GM10266 (cell line): Measurements from ENCODE around the gene ZNRF2.
"Not testable (repeated sequence)": the region's sequence is repeated elsewhere in the genome, so short reads cannot be mapped to it uniquely, and the experiment has no call there.

Source experiments
- DNase-seq: peaks from one replicate; pipeline ENCODE4 v3.0.0; 2012; ENCODE audit errors: extremely low spot score
- CTCF ChIP-seq: IDR thresholded peaks from 2 replicates; pipeline ENCODE4 v1.5.1; 2012; ENCODE audit warnings: mild to moderate bottlenecking, low read depth; ENCODE audit not compliant: control insufficient read depth, insufficient read depth; ENCODE audit errors: missing control alignments

Gene ZNRF2

DNA sequence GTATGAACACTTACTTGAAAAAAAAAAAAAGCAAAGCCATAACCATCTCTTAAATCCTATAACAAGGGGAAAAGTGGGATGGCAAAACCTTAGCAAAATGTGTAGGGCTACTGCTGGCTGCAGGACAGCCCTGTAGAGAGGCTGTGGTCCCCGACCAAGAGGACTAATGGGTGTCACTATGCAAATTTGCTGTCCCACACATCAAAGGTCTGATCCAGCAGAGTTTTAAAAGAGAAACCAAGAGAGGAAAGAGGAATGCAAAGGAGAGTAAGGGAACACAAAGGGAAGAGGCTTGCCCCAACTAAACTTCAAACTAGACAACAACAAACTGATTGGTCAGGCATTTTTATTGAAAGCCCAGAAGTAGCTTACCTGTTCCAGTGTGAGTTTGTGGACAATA lies 3.1 kb upstream of the ZNRF2 start:
- no peak for DNase-seq
- no peak for TF ChIP-seq CTCF

GRCh38 chr7:30281791-30282190 lies 2.6 kb upstream of the ZNRF2 start:
- no peak for DNase-seq
- no peak for TF ChIP-seq CTCF

DNA sequence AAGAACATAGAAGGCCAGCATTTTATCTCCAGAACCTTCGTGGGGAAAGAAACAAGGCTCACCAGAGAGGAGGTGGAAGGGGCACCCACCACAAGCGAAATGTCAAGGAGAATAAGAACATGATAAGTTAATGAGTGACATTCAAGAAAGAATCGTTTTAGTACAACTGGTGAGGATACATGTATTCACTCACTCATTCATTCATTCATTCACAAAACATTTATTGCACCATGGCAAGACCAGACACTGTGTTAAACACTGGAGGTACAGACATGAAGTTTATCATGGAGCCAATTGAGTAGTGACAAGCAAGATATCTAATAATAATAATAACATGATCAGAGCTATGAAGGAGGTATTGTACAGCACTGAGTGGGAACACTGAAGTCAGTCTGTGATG lies 1.7 kb upstream of the ZNRF2 start:
- no peak for TF ChIP-seq CTCF
- no peak for DNase-seq

GRCh38 chr7:30285067-30285535 lies 704 bp downstream of the ZNRF2 start:
- TF ChIP-seq CTCF = no peak
- DNase-seq = peak; percentile 46

DNA sequence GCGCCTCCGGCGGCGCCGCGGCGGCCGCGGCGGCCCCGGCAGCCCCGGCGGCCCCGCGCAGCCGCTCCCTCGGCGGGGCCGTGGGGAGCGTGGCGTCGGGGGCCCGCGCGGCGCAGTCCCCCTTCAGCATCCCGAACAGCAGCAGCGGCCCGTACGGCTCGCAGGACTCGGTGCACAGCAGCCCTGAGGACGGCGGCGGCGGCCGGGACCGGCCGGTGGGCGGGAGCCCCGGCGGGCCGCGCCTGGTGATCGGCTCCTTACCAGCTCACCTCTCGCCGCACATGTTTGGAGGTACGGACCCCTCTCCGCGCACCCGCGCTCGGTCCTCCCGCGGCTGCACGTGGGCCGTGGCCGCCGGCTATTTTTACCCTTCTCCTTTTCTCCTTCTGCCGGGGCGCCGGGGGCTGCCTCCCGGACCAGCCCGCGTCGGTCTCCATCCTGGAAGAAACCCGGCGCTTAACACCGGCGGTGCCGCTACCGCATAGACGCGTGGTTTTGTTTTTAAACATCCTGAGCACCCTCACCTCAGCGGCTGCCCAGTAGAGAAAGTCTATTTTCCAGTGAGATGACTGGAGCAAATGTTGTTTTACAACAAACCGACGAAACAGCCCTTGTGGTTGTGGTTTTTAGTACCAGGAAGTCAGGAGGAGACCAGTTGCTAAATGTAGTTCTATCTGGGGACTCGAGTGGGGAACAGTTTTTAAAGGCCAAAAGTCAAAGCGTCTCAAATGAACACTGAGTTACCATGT lies 1.3 kb downstream of the ZNRF2 start:
- peak; percentile 39 for DNase-seq
- no peak for TF ChIP-seq CTCF

DNA sequence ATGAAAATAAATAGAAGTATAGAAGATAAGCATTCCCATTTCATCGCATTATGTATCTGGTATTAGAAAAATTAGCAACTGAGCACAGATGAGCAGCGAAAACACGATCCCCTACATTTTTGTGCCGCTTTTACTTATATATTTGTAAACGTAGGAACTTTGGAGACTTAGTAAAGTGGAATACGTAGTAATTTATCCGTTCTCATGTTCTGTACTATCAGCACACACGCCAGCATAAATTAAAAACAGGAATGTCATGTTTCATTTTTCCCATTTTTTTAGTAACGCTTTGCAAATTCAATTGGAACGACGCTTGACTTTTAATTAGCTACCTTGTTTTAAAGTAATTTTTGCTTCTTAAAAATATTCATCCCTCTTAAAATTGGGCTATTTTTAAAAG lies 2.4 kb downstream of the ZNRF2 start:
- TF ChIP-seq CTCF = no peak
- no peak for DNase-seq

DNA sequence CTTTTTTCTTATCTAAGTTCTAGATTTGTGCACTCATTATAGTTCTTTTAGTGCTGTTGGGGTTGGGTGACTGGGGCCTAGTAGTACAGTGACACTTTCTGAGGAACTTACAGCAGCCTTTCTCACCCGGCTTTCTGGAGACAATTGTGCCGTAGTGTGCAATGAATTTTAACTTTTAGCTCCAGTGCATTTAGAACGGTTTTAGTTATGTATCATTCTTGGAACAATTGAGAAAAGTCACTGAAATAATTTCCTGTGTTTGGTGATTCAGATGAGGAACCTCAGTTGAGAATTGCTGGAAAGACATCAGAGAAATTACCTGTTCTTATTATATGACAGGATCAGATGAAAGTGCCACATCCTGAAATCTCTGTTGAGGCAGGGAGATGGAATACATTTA lies 3.2 kb downstream of the ZNRF2 start:
- DNase-seq = not testable (repeated sequence)

GRCh38 chr7:30289634-30290033 lies 5.2 kb downstream of the ZNRF2 start:
- DNase-seq = not testable (repeated sequence)

- peak; percentile 20 for DNase-seq
Measured at GRCh38 chr7:30290317-30290716, 5.9 kb downstream of the ZNRF2 start.

DNA sequence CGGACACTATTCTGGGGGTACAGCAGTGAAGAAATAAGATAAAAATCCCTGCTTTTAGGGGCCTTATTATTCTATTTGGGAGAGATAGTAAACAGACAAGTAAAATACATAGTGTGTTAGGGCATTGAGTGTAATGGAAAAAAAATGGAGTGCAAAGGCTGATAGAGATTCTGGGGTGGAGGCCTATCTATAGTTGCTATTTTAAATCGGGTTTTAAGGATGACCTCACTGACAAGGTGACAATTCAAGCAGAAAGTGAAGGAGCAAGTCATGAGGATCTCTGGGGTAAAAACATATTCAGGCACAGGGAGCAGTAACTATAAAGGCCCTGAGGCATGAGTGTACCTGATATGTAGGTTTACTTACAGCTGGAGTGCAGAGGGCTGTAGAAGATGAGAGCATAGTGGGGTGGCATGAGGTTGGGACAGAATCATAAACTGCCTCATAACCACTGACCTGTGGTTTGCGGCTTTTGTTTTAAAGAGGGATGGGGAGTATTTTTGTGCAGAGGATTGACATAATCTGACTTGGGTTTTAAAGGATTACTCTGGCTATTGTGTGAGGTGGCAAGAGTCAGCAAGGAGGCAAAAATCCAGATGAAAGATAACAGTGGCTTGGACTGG lies 8.1 kb downstream of the ZNRF2 start:
- not testable (repeated sequence) for DNase-seq

GRCh38 chr7:30296304-30296703 lies 11.9 kb downstream of the ZNRF2 start:
- not testable (repeated sequence) for DNase-seq

- not testable (repeated sequence) for DNase-seq
Measured at GRCh38 chr7:30297499-30297898, 13.1 kb downstream of the ZNRF2 start.

DNA sequence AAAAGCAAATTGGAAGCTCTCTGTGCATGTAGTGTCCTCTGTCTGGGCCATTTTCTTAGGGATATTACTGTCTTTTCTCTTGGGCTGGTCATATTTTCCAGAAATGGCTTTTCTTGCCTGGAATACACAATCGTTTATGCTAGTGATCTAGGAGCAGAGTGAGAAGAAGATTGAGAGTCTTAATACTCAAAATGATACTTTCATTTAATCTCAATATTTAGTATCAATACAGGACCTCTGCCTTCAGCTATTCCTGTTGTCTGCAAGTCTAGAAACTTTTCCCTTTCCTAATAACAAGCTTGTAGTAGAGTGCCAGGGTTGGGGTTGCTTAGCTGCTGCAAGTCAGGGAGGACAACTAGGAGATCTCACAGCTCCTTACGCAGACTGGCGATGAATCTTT lies 14.0 kb downstream of the ZNRF2 start:
- DNase-seq = not testable (repeated sequence)
